HG03571 (cell line): ENCODE data around the gene RNASE13.
"Not testable (repeated sequence)": the region's sequence is repeated elsewhere in the genome, so short reads cannot be mapped to it uniquely, and the experiment has no call there.

Experiments used
- ATAC-seq: cut with Tn5 transposase; IDR thresholded peaks from one replicate; pipeline ENCODE4 v1.9.1; 2021; ENCODE audit not compliant: unreplicated experiment

Gene RNASE13

DNA sequence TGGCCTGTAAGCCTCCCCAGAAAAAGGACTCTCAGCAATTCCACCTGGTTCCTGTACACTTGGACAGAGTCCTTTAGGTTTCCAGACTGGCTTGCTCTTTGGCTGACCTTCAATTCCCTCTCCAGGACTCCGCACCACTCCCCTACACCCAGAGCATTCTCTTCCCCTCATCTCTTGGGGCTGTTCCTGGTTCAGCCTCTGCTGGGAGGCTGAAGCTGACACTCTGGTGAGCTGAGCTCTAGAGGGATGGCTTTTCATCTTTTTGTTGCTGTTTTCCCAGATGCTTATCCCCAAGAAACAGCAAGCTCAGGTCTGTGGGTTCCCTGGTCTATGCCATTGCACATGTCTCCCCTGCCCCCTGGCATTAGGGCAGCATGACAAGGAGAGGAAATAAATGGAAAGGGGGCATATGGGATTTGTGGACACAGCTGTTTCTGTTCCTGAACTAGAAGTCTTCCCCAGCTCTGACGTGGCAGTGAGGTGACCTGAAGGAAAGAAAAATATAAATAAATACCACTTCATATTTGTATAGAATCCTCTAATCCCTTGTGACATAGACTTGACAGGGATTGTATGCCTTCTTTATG lies 8.9 kb upstream of the RNASE13 start:
- no peak for ATAC-seq

DNA sequence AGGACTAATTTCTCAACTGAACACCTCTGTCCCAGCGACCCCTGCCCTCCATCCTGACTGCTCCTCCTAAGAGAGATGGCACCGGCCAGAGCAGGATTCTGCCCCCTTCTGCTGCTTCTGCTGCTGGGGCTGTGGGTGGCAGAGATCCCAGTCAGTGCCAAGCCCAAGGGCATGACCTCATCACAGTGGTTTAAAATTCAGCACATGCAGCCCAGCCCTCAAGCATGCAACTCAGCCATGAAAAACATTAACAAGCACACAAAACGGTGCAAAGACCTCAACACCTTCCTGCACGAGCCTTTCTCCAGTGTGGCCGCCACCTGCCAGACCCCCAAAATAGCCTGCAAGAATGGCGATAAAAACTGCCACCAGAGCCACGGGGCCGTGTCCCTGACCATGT lies 8.3 kb upstream of the RNASE13 start:
- no peak for ATAC-seq

GRCh38 chr14:21041676-21042433 lies 7.2 kb upstream of the RNASE13 start, which contains the start of gene RNASE7:
RNASE7 (plus strand) TSS chr14:21042362; CDS start chr14:21042993, 631 bp downstream.
- ATAC-seq, result no peak

DNA sequence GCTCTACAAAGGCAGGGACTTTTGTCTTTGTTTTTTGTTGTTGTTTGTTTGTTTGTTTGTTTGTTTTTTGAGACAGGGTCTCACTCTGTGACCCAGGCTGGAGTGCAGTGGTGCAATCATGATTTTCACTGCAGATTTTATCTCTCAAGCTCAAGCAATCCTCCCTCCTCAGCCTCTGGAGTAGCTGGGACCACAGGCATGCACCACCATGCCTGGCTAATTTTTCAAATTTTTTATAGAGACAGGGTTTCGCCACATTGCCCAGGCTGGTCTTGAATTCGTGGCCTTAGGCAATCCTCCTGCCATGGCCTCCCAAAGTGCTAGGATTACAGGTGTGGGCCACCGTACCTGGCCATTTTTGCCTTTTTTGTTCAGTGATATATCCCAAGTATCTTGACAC lies 6.3 kb upstream of the RNASE13 start:
- not testable (repeated sequence) for ATAC-seq

DNA sequence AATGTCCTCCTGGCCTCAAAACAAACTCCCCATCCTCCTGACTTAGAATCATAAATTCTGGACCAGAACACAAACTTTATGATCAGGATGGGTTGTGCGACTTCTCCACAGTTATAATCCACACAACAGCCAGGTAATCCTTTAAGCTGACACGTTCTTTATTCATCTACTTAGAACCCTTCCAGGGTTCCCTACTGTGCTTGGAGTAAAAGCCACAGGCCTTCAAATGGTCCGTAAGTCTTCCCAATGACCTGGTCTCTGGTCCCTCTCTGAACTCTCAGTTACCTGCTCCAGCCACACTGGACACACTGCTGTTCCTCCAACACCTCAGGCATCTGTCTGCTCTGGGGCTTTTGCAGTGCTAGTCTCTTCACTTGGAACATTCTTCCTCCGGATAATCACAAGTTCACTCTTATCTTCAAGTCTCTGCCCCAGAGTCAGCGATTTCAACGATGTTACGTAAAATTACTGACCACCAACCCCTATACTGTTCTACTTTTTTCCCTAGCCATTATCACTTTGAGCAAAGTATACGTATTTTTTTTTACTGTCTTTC lies 5.8 kb upstream of the RNASE13 start:
- ATAC-seq, result no peak

- no peak for ATAC-seq
Measured at GRCh38 chr14:21039585-21040369, 5.2 kb upstream of the RNASE13 start.

- no peak for ATAC-seq
Measured at GRCh38 chr14:21038441-21039422, 4.1 kb upstream of the RNASE13 start.

- no peak for ATAC-seq
Measured at GRCh38 chr14:21037156-21037555, 2.5 kb upstream of the RNASE13 start.

DNA sequence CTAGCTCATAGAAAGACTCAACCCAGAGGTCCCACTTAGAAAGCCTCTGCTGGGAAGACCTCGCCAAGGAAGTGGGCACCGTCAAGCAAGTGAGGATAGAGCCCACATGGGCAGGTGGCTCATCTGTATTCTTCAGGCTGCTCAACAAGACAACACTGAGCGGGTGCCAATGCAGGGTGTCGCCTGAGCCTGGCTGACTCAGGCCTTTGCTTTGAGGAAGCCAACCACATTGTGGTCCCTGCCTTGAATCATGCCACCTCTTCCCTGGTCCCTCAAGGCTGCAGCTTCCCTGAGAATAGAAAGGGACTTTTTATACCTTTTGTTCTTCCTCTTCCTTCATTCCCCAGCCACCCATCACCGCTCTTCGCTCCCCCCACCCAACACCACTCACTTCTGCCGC lies 2.1 kb upstream of the RNASE13 start:
- no peak for ATAC-seq

- no peak for ATAC-seq
Measured at GRCh38 chr14:21033133-21033698, 1.4 kb downstream of the RNASE13 start.

- ATAC-seq, result no peak
Measured at GRCh38 chr14:21032326-21033132, 2.1 kb downstream of the RNASE13 start.

- ATAC-seq, result no peak
Measured at GRCh38 chr14:21030531-21030930, 4.1 kb downstream of the RNASE13 start.

GRCh38 chr14:21029917-21030316 lies 4.7 kb downstream of the RNASE13 start, which contains the start of gene TPPP2:
TPPP2 (plus strand) TSS chr14:21030217; CDS start chr14:21030582, 365 bp downstream.
- no peak for ATAC-seq

GRCh38 chr14:21026988-21027315 lies 7.7 kb downstream of the RNASE13 start:
- no peak for ATAC-seq

DNA sequence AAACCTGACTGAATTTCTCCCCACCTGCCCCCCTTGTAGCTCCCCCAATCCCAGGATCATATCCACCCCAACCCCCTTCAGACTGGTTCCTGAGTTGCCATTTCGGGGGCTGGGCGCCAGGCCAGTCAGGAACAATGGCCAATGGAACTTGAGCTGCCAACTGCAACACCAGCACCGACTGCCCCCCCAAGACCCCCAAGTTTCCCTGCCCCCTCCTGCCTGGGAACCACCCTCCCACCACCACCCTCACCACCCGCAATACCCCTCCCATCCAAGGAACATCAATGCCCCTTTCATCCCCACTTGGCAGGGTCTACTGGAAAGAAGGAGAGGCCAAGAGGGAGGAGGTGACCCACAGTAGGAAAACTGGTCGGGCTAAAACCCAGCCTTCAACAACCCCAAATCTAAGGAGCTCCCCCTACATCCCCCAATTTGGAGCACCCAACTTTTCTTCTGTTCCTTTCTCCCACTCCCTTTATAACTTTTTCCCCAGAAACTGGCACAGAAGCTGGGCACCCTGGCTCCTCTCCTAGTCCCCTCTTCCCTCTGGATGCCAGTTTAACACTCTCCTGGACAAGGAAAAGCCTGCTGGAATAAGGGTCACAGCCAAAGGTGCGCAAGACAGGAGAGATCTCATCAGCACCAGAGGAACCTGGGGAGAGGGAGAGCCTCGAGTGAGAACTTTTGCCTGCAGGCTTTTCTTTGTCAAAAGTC lies 8.2 kb downstream of the RNASE13 start:
- ATAC-seq, result no peak

DNA sequence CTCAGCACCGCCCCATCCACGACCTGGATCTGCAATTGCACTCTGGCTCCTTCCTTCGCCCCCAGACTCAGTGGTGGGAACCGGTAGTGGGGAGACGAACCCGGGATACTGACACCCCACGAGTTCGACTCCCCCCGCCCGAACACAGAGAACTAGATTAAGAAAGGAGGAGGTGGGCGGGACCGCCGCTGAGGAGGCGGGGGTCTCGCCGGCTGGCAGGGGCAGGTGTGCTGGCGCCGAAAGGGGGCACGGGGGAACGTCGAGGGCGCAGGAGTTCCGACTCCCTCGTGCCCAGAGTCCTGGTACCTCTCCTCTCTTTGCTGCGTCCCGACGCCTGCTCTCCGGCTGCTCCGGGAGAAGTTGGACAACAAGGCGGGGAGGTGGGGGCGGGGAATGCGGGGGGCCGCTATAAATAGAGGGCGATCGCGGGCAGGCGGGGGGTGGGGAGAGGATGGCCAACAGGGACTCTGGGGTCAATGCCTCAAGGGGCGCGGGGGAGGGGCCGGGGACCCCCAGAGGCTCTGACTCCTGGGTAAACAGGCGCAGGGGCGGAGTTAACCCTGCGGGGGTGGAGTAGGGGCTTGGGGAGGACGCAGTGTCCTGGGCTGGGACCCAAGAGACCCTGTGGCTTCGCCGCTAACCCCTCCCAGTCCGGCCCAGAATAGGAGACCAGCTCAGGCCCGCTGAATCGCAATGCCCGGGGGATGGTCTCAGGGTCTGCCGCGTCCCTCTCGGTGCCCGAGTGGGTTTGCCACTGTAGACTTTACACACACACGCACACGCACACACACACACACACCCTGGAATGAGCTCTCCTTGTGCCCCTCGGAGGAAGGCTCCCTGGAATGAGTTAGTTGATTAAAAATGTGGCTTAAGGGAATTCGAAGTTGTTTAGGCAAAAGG lies 9.0 kb downstream of the RNASE13 start:
- no peak for ATAC-seq

- no peak for ATAC-seq
Measured at GRCh38 chr14:21024585-21025370, 9.8 kb downstream of the RNASE13 start, which contains the start of gene NDRG2. NDRG2 (minus strand) TSS chr14:21025061; CDS start chr14:21023315, 1,746 bp downstream.
